Keratinocyte (primary cell): ENCODE data around the gene GRK5. TPM values are rescaled to one million over a fixed set of nuclear protein-coding genes. Genes with fewer than 3 reads are reported as not detected.

ENCODE experiments used
- DNase-seq: peaks from one replicate; pipeline ENCODE4 v3.0.0-alpha.2; 2011; ENCODE audit warnings: low read depth, missing footprints, low spot score
- FAIRE-seq: peaks from 2 replicates; lab custom pipeline; 2011; peaks lifted over from hg19 to GRCh38; lab: Jason Lieb, UNC
- H2AFZ ChIP-seq: 2 replicates; pipeline ENCODE4 v1.6.0; 2012; ENCODE audit warnings: low read length, control low read depth, inconsistent platforms; ENCODE audit not compliant: control insufficient read depth
- H3K27ac ChIP-seq: 2 replicates; pipeline ENCODE4 v1.5.1; 2011; ENCODE audit warnings: low read length; ENCODE audit not compliant: control insufficient read depth, insufficient read depth
- H3K27me3 ChIP-seq: 3 replicates; pipeline ENCODE4 v1.6.0; 2011; ENCODE audit warnings: low read length; ENCODE audit not compliant: control insufficient read depth, insufficient read depth; ENCODE audit errors: extremely low read depth
- H3K36me3 ChIP-seq, 2 experiments: 2 replicates in 1 of 2; 3 replicates in 1 of 2; pipeline ENCODE4 v1.5.1; 2011; ENCODE audit warnings: low read length in 2 of 2, mild to moderate bottlenecking in 1 of 2; ENCODE audit not compliant: control insufficient read depth in 2 of 2, insufficient read depth in 2 of 2; ENCODE audit errors: extremely low read depth in 1 of 2
- H3K4me1 ChIP-seq: 3 replicates; pipeline ENCODE4 v1.5.1; 2011; ENCODE audit warnings: low read length; ENCODE audit not compliant: control insufficient read depth, insufficient read depth; ENCODE audit errors: extremely low read depth
- H3K4me2 ChIP-seq: 3 replicates; pipeline ENCODE4 v1.6.0; 2011; ENCODE audit warnings: low read depth, low read length; ENCODE audit not compliant: control insufficient read depth, insufficient read depth; ENCODE audit errors: extremely low read depth
- H3K4me3 ChIP-seq, 3 experiments: fragments of 200-600 bp in 1 of 3; sonication (generic) in 1 of 3; 2 replicates in 2 of 3; 3 replicates in 1 of 3; pipeline ENCODE4 v1.5.1; 2011 to 2016; ENCODE audit warnings: low read length in 3 of 3, mild to moderate bottlenecking in 3 of 3, control low read depth in 2 of 3, inconsistent platforms in 1 of 3, low read depth in 1 of 3, mixed read lengths in 1 of 3, mixed run types in 1 of 3, moderate library complexity in 1 of 3; ENCODE audit not compliant: control insufficient read depth in 2 of 3, insufficient read depth in 2 of 3; ENCODE audit errors: extremely low read depth in 1 of 3
- H3K79me2 ChIP-seq: 2 replicates; pipeline ENCODE4 v1.6.0; 2012; ENCODE audit warnings: low read length; ENCODE audit not compliant: control insufficient read depth, insufficient read depth
- H3K9ac ChIP-seq: 3 replicates; pipeline ENCODE4 v1.6.0; 2011; ENCODE audit warnings: low read length; ENCODE audit not compliant: control insufficient read depth, insufficient read depth; ENCODE audit errors: extremely low read depth
- H3K9me1 ChIP-seq: 3 replicates; pipeline ENCODE4 v1.6.0; 2011; ENCODE audit warnings: low read length; ENCODE audit not compliant: control insufficient read depth, insufficient read depth; ENCODE audit errors: extremely low read depth
- H3K9me3 ChIP-seq: 2 replicates; pipeline ENCODE4 v1.5.1; 2012; ENCODE audit warnings: low read depth, low read length; ENCODE audit not compliant: control insufficient read depth
- H4K20me1 ChIP-seq: 3 replicates; pipeline ENCODE4 v1.6.0; 2011; ENCODE audit warnings: low read length; ENCODE audit not compliant: control insufficient read depth, insufficient read depth; ENCODE audit errors: extremely low read depth
- CTCF ChIP-seq, 3 experiments: IDR thresholded peaks in 1 of 3; conservative IDR thresholded peaks in 1 of 3; optimal IDR thresholded peaks in 1 of 3; 2 replicates in 2 of 3; 3 replicates in 1 of 3; pipeline versions ENCODE3 to v1.5.1; 2011; ENCODE audit warnings: low read length in 3 of 3, mild to moderate bottlenecking in 3 of 3, moderate library complexity in 2 of 3, control low read depth in 1 of 3, inconsistent platforms in 1 of 3; ENCODE audit not compliant: insufficient read depth in 2 of 3; ENCODE audit errors: extremely low read depth in 1 of 3
- EZH2 ChIP-seq: IDR thresholded peaks from one replicate; pipeline ENCODE4 v1.6.1; 2012; ENCODE audit warnings: inconsistent platforms, mild to moderate bottlenecking, low read length, moderate library complexity
- dilution Hi-C: fragments of 300-500 bp; cut with MboI; formaldehyde crosslinking; loops from one replicate; pipeline ENCODE4 v1.7.0; 2020; ENCODE audit warnings: low sequenced_read_pairs; ENCODE audit not compliant: extremely low pct_ligation_motif_present
- polyA plus RNA-seq, 5 experiments: library from polyadenylated mRNA; depleted of rRNA in 3 of 5; stranded (reverse) in 3 of 5; stranded (forward) in 1 of 5; unstranded in 1 of 5; fragments of >200 nt; gene quantifications; 1 replicate in 1 of 5; 2 replicates in 3 of 5; 3 replicates in 1 of 5; pipeline versions ENCODE4 v1.2.1 to v1.2.3, GENCODE V29; 2011 to 2012; ENCODE audit warnings: missing spikeins in 2 of 5, low read depth in 1 of 5, low replicate concordance in 1 of 5

Gene GRK5
- polyA plus RNA-seq, 1 donor (not counting 4 experiments of a cell fraction or from before 2014, with no cell fraction given) = 7.6 TPM

- H3K9me1 ChIP-seq = no peaks in the 10 kb centered on the region
- peaks cover 1 to 5% of the 10 kb centered on the region in 2 experiments for H3K36me3 ChIP-seq
- H3K9me3 ChIP-seq = peaks cover 3% of the 10 kb centered on the region
- no peak for DNase-seq
- no peak overlapping the region for H3K4me3 ChIP-seq
- no peak overlapping the region for H3K27ac ChIP-seq
- H2AFZ ChIP-seq = no peak overlapping the region
- no peaks in the 10 kb centered on the region for H3K27me3 ChIP-seq
- no peaks in the 10 kb centered on the region for H4K20me1 ChIP-seq
- H3K4me2 ChIP-seq = no peak overlapping the region
- H3K9ac ChIP-seq = no peak overlapping the region
- no peak for FAIRE-seq
- H3K79me2 ChIP-seq = no peaks in the 10 kb centered on the region
- TF ChIP-seq CTCF (optimal IDR thresholded peaks at IDR 0.05 in 1 of 3, IDR thresholded peaks at IDR 0.05 in 1 of 3, conservative IDR thresholded peaks at IDR 0.05 in 1 of 3; ENCODE audit: extremely low read depth in 1 of 3, insufficient read depth in 2 of 3, low read length in 3 of 3) (no peak), EZH2 (no peak)
- dilution Hi-C loops = no loop called here
- H3K4me1 ChIP-seq = no peaks in the 10 kb centered on the region
Measured at GRCh38 chr10:119351189-119351588, 143.8 kb downstream of the GRK5 start.

GRCh38 chr10:119352042-119352441 is 144.7 kb downstream of the GRK5 start:
- Histone ChIP-seq H3K79me2 (no peaks in the 10 kb centered on the region), H3K27me3 (no peaks in the 10 kb centered on the region), H3K4me3 (no peak overlapping the region), H3K36me3 (peaks cover 1 to 5% of the 10 kb centered on the region in 2 experiments), H2AFZ (no peak overlapping the region), H4K20me1 (no peaks in the 10 kb centered on the region), H3K9me1 (no peaks in the 10 kb centered on the region), H3K9me3 (peaks cover 3% of the 10 kb centered on the region), H3K4me1 (no peaks in the 10 kb centered on the region), H3K27ac (no peak overlapping the region), H3K9ac (no peak overlapping the region), H3K4me2 (no peak overlapping the region)
- dilution Hi-C loops = no loop called here
- TF ChIP-seq CTCF (optimal IDR thresholded peaks at IDR 0.05 in 1 of 3, IDR thresholded peaks at IDR 0.05 in 1 of 3, conservative IDR thresholded peaks at IDR 0.05 in 1 of 3; ENCODE audit: extremely low read depth in 1 of 3, insufficient read depth in 2 of 3, low read length in 3 of 3) (no peak), EZH2 (no peak)
- FAIRE-seq = no peak
- DNase-seq = no peak
